CD4-positive, alpha-beta T cell (primary cell): ENCODE data around the gene TCF12. TPM values are rescaled to one million over a fixed set of nuclear protein-coding genes. Genes with fewer than 3 reads are reported as not detected.

Experiments
- ATAC-seq: fragments of 200-7000 bp; cut with Tn5 transposase; one replicate; pipeline ENCODE4 v1.10.0; 2022; ENCODE audit warnings: mild to moderate bottlenecking; ENCODE audit not compliant: poor library complexity
- CTCF ChIA-PET: fragments of 350-600 bp; sonication (Branson Sonifier 250); formaldehyde crosslinking; loops from one replicate; lab custom pipeline; 2021; ENCODE audit warnings: antibody characterized with exemption, inconsistent platforms; lab: Charles Lee
- POLR2A ChIA-PET: fragments of 350-600 bp; sonication (Branson Sonifier 250); formaldehyde crosslinking; loops from one replicate; lab custom pipeline; 2021; ENCODE audit warnings: antibody characterized with exemption, inconsistent platforms; lab: Charles Lee
- DNase-seq, 14 experiments: peaks; one replicate each; pipeline ENCODE4 v3.0.0-alpha.2; 2013 to 2020; ENCODE audit warnings: mixed read lengths in 2 of 14
- H3K27ac ChIP-seq, 2 donors: one replicate each; pipeline versions ENCODE4 v1.5.1 to v1.7.0; 2013; ENCODE audit warnings: low read length in 2 of 2, low read depth in 1 of 2, mild to moderate bottlenecking in 1 of 2
- H3K27me3 ChIP-seq, 2 experiments: 1 replicate in 1 of 2; 2 replicates in 1 of 2; pipeline versions ENCODE4 v1.6.1 to v1.7.0; 2013; ENCODE audit warnings: low read length in 2 of 2, control low read depth in 1 of 2, mild to moderate bottlenecking in 1 of 2, moderate library complexity in 1 of 2; ENCODE audit not compliant: insufficient read depth in 2 of 2, control insufficient read depth in 1 of 2
- H3K36me3 ChIP-seq: one replicate; pipeline ENCODE4 v1.6.1; 2013; ENCODE audit warnings: low read length, control low read depth; ENCODE audit not compliant: insufficient read depth
- H3K4me1 ChIP-seq: one replicate; pipeline ENCODE4 v1.6.1; 2013; ENCODE audit warnings: low read length, control low read depth; ENCODE audit not compliant: insufficient read depth
- H3K4me3 ChIP-seq: one replicate; pipeline ENCODE4 v1.5.1; 2013; ENCODE audit warnings: mild to moderate bottlenecking, low read length, moderate library complexity
- H3K9me3 ChIP-seq, 2 experiments: 1 replicate in 1 of 2; 2 replicates in 1 of 2; pipeline versions ENCODE4 v1.6.1 to v1.7.0; 2013; ENCODE audit warnings: low read length in 2 of 2, mild to moderate bottlenecking in 2 of 2, control low read depth in 1 of 2, moderate library complexity in 1 of 2; ENCODE audit not compliant: control insufficient read depth in 1 of 2, insufficient read depth in 1 of 2
- H3K27ac Mint-ChIP-seq: one replicate; pipeline ENCODE4 v1.8.0; 2020; ENCODE audit warnings: mixed read lengths
- H3K27me3 Mint-ChIP-seq: one replicate; pipeline ENCODE4 v1.8.0; 2021; ENCODE audit warnings: mixed read lengths
- H3K36me3 Mint-ChIP-seq: one replicate; pipeline ENCODE4 v1.8.0; 2021; ENCODE audit warnings: low read depth, mixed read lengths
- H3K4me1 Mint-ChIP-seq: one replicate; pipeline ENCODE4 v1.8.0; 2021; ENCODE audit warnings: low read depth, mixed read lengths
- H3K4me3 Mint-ChIP-seq: one replicate; pipeline ENCODE4 v1.8.0; 2020; ENCODE audit warnings: mild to moderate bottlenecking, mixed read lengths
- H3K9me3 Mint-ChIP-seq: one replicate; pipeline ENCODE4 v1.8.0; 2020; ENCODE audit warnings: mixed read lengths
- CTCF ChIP-seq: fragments of 200-600 bp; IDR thresholded peaks from one replicate; pipeline ENCODE4 v1.8.0; 2022; ENCODE audit warnings: antibody characterized with exemption, mild to moderate bottlenecking
- intact Hi-C, 2 experiments: fragments of 100-400 bp; cut with DNase I in 1 of 2; cut with micrococcal nuclease in 1 of 2; formaldehyde crosslinking; loops; one replicate each; pipeline versions ENCODE4 v1.15.1 to v1.9.0; 2023 to 2025; cut with DNase I, micrococcal nuclease
- total RNA-seq, 174 experiments: library from RNA in 2 of 174; stranded (reverse) in 2 of 174; gene quantifications; one replicate each; pipeline ENCODE4 v1.2.3 and lab custom pipeline; 2021 to 2026

TCF12 gene
- total RNA-seq, 2 experiments from 2014 or later: 54.0 TPM

DNA sequence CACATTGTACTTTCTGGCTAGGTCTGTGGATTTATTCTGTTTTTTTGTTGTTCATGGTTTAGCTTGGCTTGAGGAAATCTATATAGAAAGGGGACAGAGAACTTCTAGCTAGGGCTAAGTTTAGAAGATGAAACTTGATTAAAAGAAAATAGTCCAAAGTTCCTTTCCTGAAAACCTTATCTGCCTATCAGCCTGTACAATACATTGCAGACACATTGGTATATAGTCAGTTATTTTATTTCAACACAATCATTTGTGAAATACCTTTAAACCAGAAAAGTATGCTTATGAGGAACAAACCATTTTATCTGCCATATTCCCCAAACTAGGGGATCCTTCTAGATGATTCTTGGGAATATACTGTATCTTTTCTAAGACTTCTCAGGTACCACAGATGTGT lies 310.6 kb downstream of the TCF12 start:
- H3K4me3 Mint-ChIP-seq: no peak overlapping the region
- POLR2A ChIA-PET: no interaction called here
- Histone ChIP-seq H3K36me3 (peaks cover 17% of the 10 kb centered on the region), H3K4me3 (no peak overlapping the region), H3K27me3 (no peaks in the 10 kb centered on the region), H3K4me1 (no peaks in the 10 kb centered on the region), H3K27ac (no peak overlapping the region), H3K9me3 (no peaks in the 10 kb centered on the region)
- no peak for TF ChIP-seq CTCF
- H3K27me3 Mint-ChIP-seq: no peaks in the 10 kb centered on the region
- ATAC-seq (no peak), DNase-seq (no peak)
- CTCF ChIA-PET: no interaction called here
- H3K27ac Mint-ChIP-seq: no peak overlapping the region
- intact Hi-C loops: no loop called here
- H3K36me3 Mint-ChIP-seq: peaks cover 34% of the 10 kb centered on the region
- no peaks in the 10 kb centered on the region for H3K9me3 Mint-ChIP-seq
- H3K4me1 Mint-ChIP-seq: peaks cover 32% of the 10 kb centered on the region

DNA sequence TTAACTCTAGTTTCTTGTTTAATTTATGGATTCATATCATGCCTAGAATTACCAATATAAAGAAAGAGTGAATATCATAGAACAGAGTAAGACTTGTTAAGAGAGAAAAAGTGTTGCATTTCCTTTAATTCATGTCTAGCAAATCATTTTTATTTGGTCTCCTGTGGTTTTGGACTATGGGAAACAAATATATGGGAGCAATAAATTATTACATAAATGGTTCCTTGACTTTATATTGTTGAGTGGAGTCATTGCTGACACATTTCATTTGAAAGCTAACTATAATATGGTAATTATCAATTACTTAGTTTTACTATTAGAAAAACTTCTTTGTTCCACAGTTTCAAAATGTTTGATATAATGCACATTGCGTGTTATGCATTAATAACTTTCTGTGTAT lies 313.1 kb downstream of the TCF12 start:
- intact Hi-C loops: no loop called here
- CTCF ChIA-PET: interaction anchor here (1.2 kb wide), 1 partner anchor 36 kb away, joined by 3 read pairs; no protein-coding TSS in a partner anchor

DNA sequence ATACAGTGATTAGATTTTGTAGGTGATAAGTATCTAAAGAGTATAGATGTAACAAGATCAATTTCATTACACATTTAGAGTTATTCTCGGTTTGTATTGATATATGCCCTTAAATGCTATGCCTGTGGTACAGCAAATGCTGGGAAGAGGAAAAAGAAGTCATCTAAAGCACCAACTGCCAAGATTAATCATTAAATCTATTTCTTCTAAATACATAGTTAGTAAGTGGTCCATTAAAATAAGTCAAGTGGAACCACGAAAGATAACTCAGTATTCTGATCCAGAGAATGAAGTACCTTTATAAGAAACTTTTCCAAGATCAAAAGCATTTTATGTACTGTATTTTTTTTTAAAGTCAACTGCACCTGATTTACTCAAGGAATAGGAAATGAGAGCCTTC lies 315.7 kb downstream of the TCF12 start:
- POLR2A ChIA-PET: no interaction called here
- Mint-ChIP-seq H3K36me3 (peaks cover 82% of the 10 kb centered on the region), H3K27ac (no peak overlapping the region)

More for the DNA sequence above, 313.1 kb downstream of the TCF12 start:
- Mint-ChIP-seq H3K4me3 (no peak overlapping the region), H3K27me3 (no peaks in the 10 kb centered on the region), H3K4me1 (peaks cover 23% of the 10 kb centered on the region), H3K36me3 (peaks cover 59% of the 10 kb centered on the region), H3K9me3 (no peaks in the 10 kb centered on the region), H3K27ac (no peak overlapping the region)
- H3K27ac ChIP-seq: no peak overlapping the region
- ATAC-seq (no peak), DNase-seq (no peak)
- H3K4me3 ChIP-seq: no peak overlapping the region
- no peaks in the 10 kb centered on the region for H3K4me1 ChIP-seq
- peaks cover 38% of the 10 kb centered on the region for H3K36me3 ChIP-seq
- POLR2A ChIA-PET: no interaction called here
- no peaks in the 10 kb centered on the region for H3K27me3 ChIP-seq
- no peak for TF ChIP-seq CTCF
- no peaks in the 10 kb centered on the region for H3K9me3 ChIP-seq

More for the DNA sequence above, 315.7 kb downstream of the TCF12 start:
- Histone ChIP-seq H3K27me3 (no peaks in the 10 kb centered on the region), H3K27ac (no peak overlapping the region), H3K4me1 (no peaks in the 10 kb centered on the region), H3K4me3 (no peak overlapping the region), H3K9me3 (no peaks in the 10 kb centered on the region), H3K36me3 (peaks cover 39% of the 10 kb centered on the region)
- no peaks in the 10 kb centered on the region for H3K4me1 Mint-ChIP-seq
- ATAC-seq (no peak), DNase-seq (no peak)
- CTCF ChIA-PET: no interaction called here
- no peaks in the 10 kb centered on the region for H3K27me3 Mint-ChIP-seq
- H3K9me3 Mint-ChIP-seq: no peaks in the 10 kb centered on the region
- no peak overlapping the region for H3K4me3 Mint-ChIP-seq
- no peak for TF ChIP-seq CTCF
- intact Hi-C loops: no loop called here
